Skeletal muscle tissue (tissue), 4 donors: ENCODE data around the gene PRPH2. TPM values are rescaled to one million over a fixed set of nuclear protein-coding genes. Genes with fewer than 3 reads are reported as not detected.
"Not testable (repeated sequence)": the region's sequence is repeated elsewhere in the genome, so short reads cannot be mapped to it uniquely, and the experiment has no call there.

ENCODE experiments used
- H3K27ac ChIP-seq: one replicate; pipeline ENCODE4 v1.7.0; 2013; ENCODE audit warnings: mild to moderate bottlenecking, low read depth, low read length, inconsistent platforms
- H3K27me3 ChIP-seq, 3 donors: one replicate each; pipeline ENCODE4 v1.7.0; 2013; ENCODE audit warnings: low read length in 3 of 3; ENCODE audit not compliant: control insufficient read depth in 3 of 3, insufficient read depth in 3 of 3
- H3K36me3 ChIP-seq, 3 donors: one replicate each; pipeline ENCODE4 v1.7.0; 2013; ENCODE audit warnings: low read length in 3 of 3; ENCODE audit not compliant: control insufficient read depth in 3 of 3, insufficient read depth in 3 of 3
- H3K4me1 ChIP-seq, 3 donors: one replicate each; pipeline ENCODE4 v1.7.0; 2013; ENCODE audit warnings: low read length in 3 of 3, mild to moderate bottlenecking in 3 of 3; ENCODE audit not compliant: control insufficient read depth in 3 of 3, insufficient read depth in 3 of 3
- H3K4me3 ChIP-seq, 3 donors: one replicate each; pipeline ENCODE4 v1.7.0; 2013; ENCODE audit warnings: low read length in 3 of 3
- H3K9ac ChIP-seq, 3 donors: one replicate each; pipeline ENCODE4 v1.7.0; 2013; ENCODE audit warnings: low read length in 3 of 3, mild to moderate bottlenecking in 3 of 3, moderate library complexity in 2 of 3, low read depth in 1 of 3
- H3K9me3 ChIP-seq, 3 donors: one replicate each; pipeline ENCODE4 v1.7.0; 2013; ENCODE audit warnings: low read length in 3 of 3; ENCODE audit not compliant: control insufficient read depth in 3 of 3
- total RNA-seq: library from RNA; depleted of rRNA; stranded (reverse); fragments of >200 nt; gene quantifications from one replicate; pipeline ENCODE4 v1.2.3, GENCODE V29; 2014
- donor health status: Osteomylitis.

Gene PRPH2
- total RNA-seq, 1 donor from 2014 or later = 5.7 TPM

DNA sequence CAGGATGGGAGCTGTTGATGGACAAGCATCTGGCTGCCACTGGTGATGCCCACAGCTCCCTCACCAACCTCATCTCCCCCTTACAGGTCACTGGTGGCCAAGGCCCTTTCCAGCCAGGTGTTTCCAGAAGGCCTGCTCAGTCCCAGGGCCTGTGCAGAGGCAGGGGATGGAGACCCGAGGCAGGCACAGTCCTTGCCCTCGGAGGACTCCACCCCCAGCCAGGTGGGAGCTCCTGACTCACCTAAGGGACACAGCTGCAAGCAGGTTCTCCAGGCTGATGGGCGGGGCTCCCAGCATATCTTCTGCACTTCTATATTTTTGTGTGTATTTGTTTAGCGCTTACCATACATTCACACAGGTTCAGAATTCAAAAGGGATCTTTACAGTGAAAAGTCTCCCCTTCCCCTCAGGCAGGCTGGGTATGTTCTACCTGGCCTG, 17.4 kb downstream of the PRPH2 start:
- peak overlapping the region; percentile 73 to 93 (median 85) for H3K9ac ChIP-seq
- peaks cover 7 to 13% (median 11%) of the 10 kb centered on the region in 3 donors for H3K4me1 ChIP-seq
- no peaks in the 10 kb centered on the region for H3K27me3 ChIP-seq
- H3K27ac ChIP-seq = peak overlapping the region; percentile 83
- peaks cover 0 to 2% (median 0%) of the 10 kb centered on the region in 3 donors for H3K36me3 ChIP-seq
- no peaks in the 10 kb centered on the region for H3K9me3 ChIP-seq
- H3K4me3 ChIP-seq = peak overlapping the region in 2 of 3 donors; percentile 87 to 91

- Histone ChIP-seq H3K4me1 (peaks cover 7 to 10% (median 10%) of the 10 kb centered on the region in 3 donors), H3K27me3 (no peaks in the 10 kb centered on the region), H3K36me3 (peaks cover 0 to 2% (median 0%) of the 10 kb centered on the region in 3 donors), H3K9me3 (no peaks in the 10 kb centered on the region), H3K27ac (peak overlapping the region; percentile 83), H3K9ac (peak overlapping the region; percentile 73 to 93 (median 85)), H3K4me3 (peak overlapping the region; percentile 70 to 91 (median 87))
Observed at GRCh38 chr6:42704251-42704936, 18.0 kb downstream of the PRPH2 start.

- not testable (repeated sequence) for H3K27ac ChIP-seq, H3K27me3 ChIP-seq, H3K36me3 ChIP-seq, H3K9ac ChIP-seq, H3K9me3 ChIP-seq, H3K4me3 ChIP-seq
- peaks cover 10% of the 10 kb centered on the region in 3 donors for H3K4me1 ChIP-seq
Observed at GRCh38 chr6:42702786-42703185, 19.6 kb downstream of the PRPH2 start.

DNA sequence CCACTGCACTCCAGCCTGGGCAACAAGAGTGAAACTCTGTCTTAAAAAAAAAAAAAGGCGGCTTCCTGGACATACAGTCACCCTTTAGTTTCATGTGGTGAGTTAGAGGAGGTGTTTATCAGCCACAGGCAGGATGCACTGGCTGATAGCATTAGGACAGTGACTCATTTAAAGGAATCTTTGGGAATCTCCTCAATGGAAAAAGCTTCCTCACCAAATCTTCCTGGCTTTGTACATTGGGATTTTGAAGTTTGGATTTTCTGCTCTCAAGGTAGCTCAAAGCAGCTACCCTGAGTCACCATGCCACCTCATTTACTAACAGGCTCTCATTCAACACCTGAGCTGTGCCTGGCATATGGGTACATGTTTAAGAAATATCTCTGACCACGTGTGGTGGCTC, 20.2 kb downstream of the PRPH2 start:
- Histone ChIP-seq H3K27me3 (no peaks in the 10 kb centered on the region), H3K4me1 (peaks cover 10% of the 10 kb centered on the region in 3 donors), H3K27ac (no peak overlapping the region), H3K36me3 (peaks cover 0 to 3% (median 2%) of the 10 kb centered on the region in 3 donors), H3K4me3 (no peak overlapping the region), H3K9me3 (no peaks in the 10 kb centered on the region), H3K9ac (no peak overlapping the region)

DNA sequence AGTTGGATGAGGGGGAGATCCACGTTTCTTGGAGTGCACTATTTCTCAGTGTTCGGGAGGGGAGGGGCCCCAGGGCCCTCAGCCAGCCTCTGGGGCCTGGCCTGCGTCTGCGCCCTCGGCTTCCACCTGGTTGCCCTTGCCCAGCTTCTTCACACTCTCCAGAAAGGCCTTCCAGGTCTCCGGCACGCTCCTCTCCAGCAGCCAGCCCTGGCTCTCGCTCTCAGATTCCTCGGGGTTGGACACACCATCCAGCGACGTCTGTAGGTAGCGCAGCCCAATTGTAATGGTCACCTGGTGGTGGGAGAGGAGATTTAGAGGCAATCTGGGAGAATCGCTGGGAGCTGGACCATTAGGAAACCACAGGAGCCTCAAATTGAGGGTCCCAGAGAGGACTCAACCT, 24.2 kb downstream of the PRPH2 start:
- Histone ChIP-seq H3K4me3 (no peak overlapping the region), H3K27me3 (no peaks in the 10 kb centered on the region), H3K27ac (no peak overlapping the region), H3K36me3 (peaks cover 0 to 9% (median 3%) of the 10 kb centered on the region in 3 donors), H3K9me3 (no peaks in the 10 kb centered on the region), H3K9ac (no peak overlapping the region), H3K4me1 (peaks cover 26 to 31% (median 27%) of the 10 kb centered on the region in 3 donors)

DNA sequence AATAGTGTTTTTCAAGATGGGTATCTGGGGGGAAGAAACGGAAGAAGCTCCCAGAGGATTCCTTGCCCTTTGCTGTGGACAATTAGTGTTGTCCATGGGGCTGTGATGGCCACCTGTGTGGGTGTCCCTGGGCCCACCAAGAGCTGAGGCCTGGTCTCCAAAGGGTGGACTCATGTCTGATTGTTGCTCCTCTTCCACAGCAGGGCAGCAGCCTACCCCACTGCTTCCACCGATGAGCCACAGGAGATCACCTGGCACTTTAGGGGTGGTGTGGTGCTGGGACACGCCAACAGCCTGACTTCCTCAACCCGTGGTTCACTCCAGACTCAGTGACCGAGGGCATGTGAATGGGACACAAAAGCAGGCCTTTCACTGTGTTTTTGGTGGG, 25.1 kb downstream of the PRPH2 start:
- H3K9me3 ChIP-seq = no peaks in the 10 kb centered on the region
- no peak overlapping the region for H3K4me3 ChIP-seq
- H3K9ac ChIP-seq = no peak overlapping the region
- no peaks in the 10 kb centered on the region for H3K27me3 ChIP-seq
- peaks cover 6 to 13% (median 9%) of the 10 kb centered on the region in 3 donors for H3K36me3 ChIP-seq
- peaks cover 31 to 37% (median 33%) of the 10 kb centered on the region in 3 donors for H3K4me1 ChIP-seq
- H3K27ac ChIP-seq = peak overlapping the region; percentile 44

DNA sequence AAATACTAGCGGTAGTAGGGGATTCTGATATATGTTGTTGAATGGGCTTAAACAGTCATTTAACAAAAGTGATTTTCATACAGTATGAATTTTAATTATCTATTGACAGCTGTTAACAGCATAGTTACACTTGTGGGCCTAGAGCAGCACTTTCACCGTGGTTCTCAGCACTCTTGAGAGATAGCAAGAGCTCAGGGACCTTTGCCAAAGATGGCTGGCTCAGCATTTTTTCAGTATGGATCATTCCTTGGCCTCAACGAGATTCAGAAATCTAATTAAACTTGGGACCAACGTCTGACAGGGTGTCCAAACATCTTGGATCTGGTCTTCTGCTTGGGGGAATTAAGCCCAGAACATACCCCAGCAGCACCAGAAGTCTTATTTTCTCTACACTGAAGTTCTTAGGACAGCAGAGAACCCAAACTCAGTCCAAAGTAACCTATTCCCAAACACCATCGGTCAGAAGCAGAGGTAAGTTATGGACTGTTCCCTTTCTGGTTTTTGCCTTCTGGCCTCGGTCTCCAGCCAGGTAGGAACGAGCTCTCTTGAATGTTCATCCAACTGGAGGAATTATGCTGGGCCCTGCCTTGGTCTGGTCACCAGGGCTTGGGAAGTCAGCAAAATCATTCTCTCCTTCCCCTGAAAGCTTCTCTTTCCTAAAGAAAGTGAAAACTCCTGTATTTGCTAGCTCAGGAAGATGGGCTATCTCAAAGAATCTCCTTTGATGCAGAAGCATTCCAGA, 25.7 kb downstream of the PRPH2 start:
- H3K9me3 ChIP-seq = no peaks in the 10 kb centered on the region
- no peak overlapping the region for H3K9ac ChIP-seq
- H3K4me1 ChIP-seq = peaks cover 31 to 39% (median 37%) of the 10 kb centered on the region in 3 donors
- H3K27ac ChIP-seq = peak overlapping the region; percentile 44
- no peak overlapping the region for H3K4me3 ChIP-seq
- peaks cover 6 to 18% (median 12%) of the 10 kb centered on the region in 3 donors for H3K36me3 ChIP-seq
- no peaks in the 10 kb centered on the region for H3K27me3 ChIP-seq

DNA sequence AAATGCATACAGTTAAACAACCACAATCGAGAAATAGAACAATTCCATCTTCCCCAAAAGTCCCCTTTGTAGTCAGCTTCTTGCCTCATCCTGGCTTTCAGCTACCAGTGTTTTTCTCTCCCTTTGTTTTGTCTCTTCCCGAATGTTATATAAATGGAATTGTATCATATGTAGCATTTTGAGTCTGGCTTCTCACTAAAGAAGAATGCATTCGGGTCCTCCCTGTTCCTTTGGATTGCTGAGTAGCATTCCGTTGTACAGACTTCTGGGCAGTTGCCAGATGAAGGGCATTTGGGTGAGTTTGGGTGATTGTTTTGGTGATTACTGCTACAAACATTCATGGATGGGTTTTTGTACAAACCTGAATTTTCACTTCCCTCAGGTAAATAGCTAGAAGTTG, 27.8 kb downstream of the PRPH2 start:
- Histone ChIP-seq H3K9ac (peak overlapping the region in 2 of 3 donors; percentile 10 to 19), H3K36me3 (peaks cover 12 to 38% (median 30%) of the 10 kb centered on the region in 3 donors), H3K4me3 (no peak overlapping the region), H3K4me1 (peaks cover 31 to 41% (median 38%) of the 10 kb centered on the region in 3 donors), H3K27ac (peak overlapping the region; percentile 61), H3K27me3 (no peaks in the 10 kb centered on the region), H3K9me3 (no peaks in the 10 kb centered on the region)

GRCh38 chr6:42693725-42694323, 28.6 kb downstream of the PRPH2 start:
- Histone ChIP-seq H3K4me1 (peaks cover 31 to 44% (median 41%) of the 10 kb centered on the region in 3 donors), H3K9me3 (no peaks in the 10 kb centered on the region), H3K27me3 (no peaks in the 10 kb centered on the region), H3K36me3 (peaks cover 19 to 44% (median 37%) of the 10 kb centered on the region in 3 donors), H3K27ac (peak overlapping the region; percentile 61), H3K9ac (peak overlapping the region in 1 of 3 donors; percentile 10), H3K4me3 (no peak overlapping the region)
